ENCODE measurements around the gene ATP5PB. TPM values are rescaled to one million over a fixed set of nuclear protein-coding genes. Genes with fewer than 3 reads are reported as not detected.

The ATP5PB gene
- polyA plus RNA-seq, 1 donor (not counting 4 experiments of a cell fraction or from before 2014, with no cell fraction given): 539 TPM

DNA sequence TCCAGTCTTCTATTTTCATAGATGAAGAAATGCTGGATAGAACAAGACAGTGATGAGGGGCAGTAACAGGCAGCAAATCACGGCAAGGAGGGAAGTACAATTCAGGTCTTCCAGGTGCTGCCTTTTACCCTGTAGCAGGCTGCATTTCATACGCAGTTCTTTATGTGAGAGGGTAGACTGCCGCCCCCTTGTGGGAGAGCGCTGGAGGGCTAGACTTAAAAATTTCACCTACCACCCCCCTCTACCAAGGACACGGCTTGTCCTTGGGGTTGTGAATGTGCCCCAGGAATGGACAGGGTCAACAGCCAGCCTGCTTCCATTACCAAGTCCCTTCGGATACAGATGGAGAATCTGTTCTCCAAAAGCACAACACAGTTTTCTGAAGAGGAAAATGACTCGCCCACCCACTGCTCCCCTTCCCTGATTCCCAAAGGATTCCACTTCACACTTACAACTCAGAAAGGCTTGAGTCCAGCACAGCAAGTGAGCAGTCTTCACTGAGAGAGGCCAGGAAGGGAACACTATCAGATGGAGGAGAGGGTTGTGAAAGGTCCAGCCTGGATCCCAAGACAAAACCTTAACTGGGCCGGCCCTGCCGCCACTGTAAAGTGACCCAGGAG, 7.6 kb upstream of the ATP5PB start:
- TF ChIP-seq, protein P1, sequence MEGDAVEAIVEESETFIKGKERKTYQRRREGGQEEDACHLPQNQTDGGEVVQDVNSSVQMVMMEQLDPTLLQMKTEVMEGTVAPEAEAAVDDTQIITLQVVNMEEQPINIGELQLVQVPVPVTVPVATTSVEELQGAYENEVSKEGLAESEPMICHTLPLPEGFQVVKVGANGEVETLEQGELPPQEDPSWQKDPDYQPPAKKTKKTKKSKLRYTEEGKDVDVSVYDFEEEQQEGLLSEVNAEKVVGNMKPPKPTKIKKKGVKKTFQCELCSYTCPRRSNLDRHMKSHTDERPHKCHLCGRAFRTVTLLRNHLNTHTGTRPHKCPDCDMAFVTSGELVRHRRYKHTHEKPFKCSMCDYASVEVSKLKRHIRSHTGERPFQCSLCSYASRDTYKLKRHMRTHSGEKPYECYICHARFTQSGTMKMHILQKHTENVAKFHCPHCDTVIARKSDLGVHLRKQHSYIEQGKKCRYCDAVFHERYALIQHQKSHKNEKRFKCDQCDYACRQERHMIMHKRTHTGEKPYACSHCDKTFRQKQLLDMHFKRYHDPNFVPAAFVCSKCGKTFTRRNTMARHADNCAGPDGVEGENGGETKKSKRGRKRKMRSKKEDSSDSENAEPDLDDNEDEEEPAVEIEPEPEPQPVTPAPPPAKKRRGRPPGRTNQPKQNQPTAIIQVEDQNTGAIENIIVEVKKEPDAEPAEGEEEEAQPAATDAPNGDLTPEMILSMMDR (optimal IDR thresholded peaks at IDR 0.05 in 1 of 3, IDR thresholded peaks at IDR 0.05 in 1 of 3, conservative IDR thresholded peaks at IDR 0.05 in 1 of 3; ENCODE audit: extremely low read depth in 1 of 3, insufficient read depth in 2 of 3, low read length in 3 of 3): peak; percentile 46 to 54 (median 51)
- TF ChIP-seq EZH2 (IDR thresholded peaks at IDR 0.05; ENCODE audit: low read length): no peak
- Histone ChIP-seq H3K4me1 (ENCODE audit: control insufficient read depth, extremely low read depth, insufficient read depth, low read length) (peaks cover 3% of the 10 kb centered on the region), H3K27me3 (ENCODE audit: control insufficient read depth, extremely low read depth, insufficient read depth, low read length) (no peaks in the 10 kb centered on the region), H3K9me1 (ENCODE audit: control insufficient read depth, extremely low read depth, insufficient read depth, low read length) (no peaks in the 10 kb centered on the region), H3K9ac (ENCODE audit: control insufficient read depth, extremely low read depth, insufficient read depth, low read length) (no peak overlapping the region), H3K9me3 (ENCODE audit: control insufficient read depth, low read depth, low read length) (no peaks in the 10 kb centered on the region), H3K4me2 (ENCODE audit: control insufficient read depth, extremely low read depth, insufficient read depth, low read depth, low read length) (no peak overlapping the region), H3K4me3 (ENCODE audit: control insufficient read depth in 2 of 3, extremely low read depth in 1 of 3, insufficient read depth in 2 of 3, low read depth in 1 of 3, low read length in 3 of 3) (no peak overlapping the region), H3K79me2 (ENCODE audit: control insufficient read depth, insufficient read depth, low read length) (peaks cover 17% of the 10 kb centered on the region), H2AFZ (ENCODE audit: control insufficient read depth, low read length) (no peak overlapping the region), H4K20me1 (ENCODE audit: control insufficient read depth, extremely low read depth, insufficient read depth, low read length) (no peaks in the 10 kb centered on the region), H3K36me3 (ENCODE audit: control insufficient read depth in 2 of 2, extremely low read depth in 1 of 2, insufficient read depth in 2 of 2, low read length in 2 of 2) (peaks cover 33 to 63% of the 10 kb centered on the region in 2 experiments), H3K27ac (ENCODE audit: control insufficient read depth, insufficient read depth, low read length) (no peak overlapping the region)
- FAIRE-seq (no peak), DNase-seq (ENCODE audit: low read depth, low spot score) (no peak)
- dilution Hi-C loops (cut with MboI; ENCODE audit: extremely low pct_ligation_motif_present, low sequenced_read_pairs): no loop called here

GRCh38 chr1:111442457-111442856, 6.8 kb upstream of the ATP5PB start:
- FAIRE-seq (no peak), DNase-seq (ENCODE audit: low read depth, low spot score) (no peak)
- H3K4me2 ChIP-seq (ENCODE audit: control insufficient read depth, extremely low read depth, insufficient read depth, low read depth, low read length): no peak overlapping the region
- dilution Hi-C loops (cut with MboI; ENCODE audit: extremely low pct_ligation_motif_present, low sequenced_read_pairs): no loop called here
- H3K9me1 ChIP-seq (ENCODE audit: control insufficient read depth, extremely low read depth, insufficient read depth, low read length): no peaks in the 10 kb centered on the region
- H3K27me3 ChIP-seq (ENCODE audit: control insufficient read depth, extremely low read depth, insufficient read depth, low read length): no peaks in the 10 kb centered on the region
- H4K20me1 ChIP-seq (ENCODE audit: control insufficient read depth, extremely low read depth, insufficient read depth, low read length): peaks cover 6% of the 10 kb centered on the region
- TF ChIP-seq EZH2 (IDR thresholded peaks at IDR 0.05; ENCODE audit: low read length): no peak
- TF ChIP-seq, protein P1 (optimal IDR thresholded peaks at IDR 0.05 in 1 of 3, IDR thresholded peaks at IDR 0.05 in 1 of 3, conservative IDR thresholded peaks at IDR 0.05 in 1 of 3; ENCODE audit: extremely low read depth in 1 of 3, insufficient read depth in 2 of 3, low read length in 3 of 3): no peak
- H2AFZ ChIP-seq (ENCODE audit: control insufficient read depth, low read length): no peak overlapping the region
- H3K4me3 ChIP-seq (ENCODE audit: control insufficient read depth in 2 of 3, extremely low read depth in 1 of 3, insufficient read depth in 2 of 3, low read depth in 1 of 3, low read length in 3 of 3): no peak overlapping the region
- no peak overlapping the region for H3K27ac ChIP-seq (ENCODE audit: control insufficient read depth, insufficient read depth, low read length)
- H3K4me1 ChIP-seq (ENCODE audit: control insufficient read depth, extremely low read depth, insufficient read depth, low read length): peaks cover 10% of the 10 kb centered on the region
- H3K79me2 ChIP-seq (ENCODE audit: control insufficient read depth, insufficient read depth, low read length): peaks cover 24% of the 10 kb centered on the region
- no peaks in the 10 kb centered on the region for H3K9me3 ChIP-seq (ENCODE audit: control insufficient read depth, low read depth, low read length)
- H3K9ac ChIP-seq (ENCODE audit: control insufficient read depth, extremely low read depth, insufficient read depth, low read length): no peak overlapping the region
- H3K36me3 ChIP-seq (ENCODE audit: control insufficient read depth in 2 of 2, extremely low read depth in 1 of 2, insufficient read depth in 2 of 2, low read length in 2 of 2): peaks cover 33 to 64% of the 10 kb centered on the region in 2 experiments
